ENCODE data around the gene MSH4.
"Not testable (repeated sequence)": the region's sequence is repeated elsewhere in the genome, so short reads cannot be mapped to it uniquely, and the experiment has no call there.

The MSH4 gene

GRCh38 chr1:75943037-75943436 is 146.4 kb downstream of the MSH4 start:
- not testable (repeated sequence) for DNase-seq (ENCODE audit: low read depth)

GRCh38 chr1:75950176-75950575 is 153.5 kb downstream of the MSH4 start:
- no peak for DNase-seq (ENCODE audit: low read depth)

- DNase-seq (ENCODE audit: low read depth), result no peak
Observed at GRCh38 chr1:75952016-75952415, 155.3 kb downstream of the MSH4 start.

GRCh38 chr1:75953461-75953860 is 156.8 kb downstream of the MSH4 start:
- no peak for DNase-seq (ENCODE audit: low read depth)

GRCh38 chr1:75954586-75954985 is 157.9 kb downstream of the MSH4 start:
- DNase-seq (ENCODE audit: low read depth), result no peak

Data from stimulated activated CD8-positive, alpha-beta memory T cell treated with anti-CD3 and anti-CD28 coated beads, Interleukin-12 subunit alpha, Interleukin-12 subunit beta, amount 100 ng/mL, for 4 hours (primary cell).